Measurements from ENCODE around the gene FGD5. TPM values are rescaled to one million over a fixed set of nuclear protein-coding genes. Genes with fewer than 3 reads are reported as not detected.

Gene FGD5
- total and polyA plus RNA-seq, 9 of the 15 experiments (the other 6 are each of a cell fraction or from before 2014, with no cell fraction given) = 0.18 TPM; not detected in 8

DNA sequence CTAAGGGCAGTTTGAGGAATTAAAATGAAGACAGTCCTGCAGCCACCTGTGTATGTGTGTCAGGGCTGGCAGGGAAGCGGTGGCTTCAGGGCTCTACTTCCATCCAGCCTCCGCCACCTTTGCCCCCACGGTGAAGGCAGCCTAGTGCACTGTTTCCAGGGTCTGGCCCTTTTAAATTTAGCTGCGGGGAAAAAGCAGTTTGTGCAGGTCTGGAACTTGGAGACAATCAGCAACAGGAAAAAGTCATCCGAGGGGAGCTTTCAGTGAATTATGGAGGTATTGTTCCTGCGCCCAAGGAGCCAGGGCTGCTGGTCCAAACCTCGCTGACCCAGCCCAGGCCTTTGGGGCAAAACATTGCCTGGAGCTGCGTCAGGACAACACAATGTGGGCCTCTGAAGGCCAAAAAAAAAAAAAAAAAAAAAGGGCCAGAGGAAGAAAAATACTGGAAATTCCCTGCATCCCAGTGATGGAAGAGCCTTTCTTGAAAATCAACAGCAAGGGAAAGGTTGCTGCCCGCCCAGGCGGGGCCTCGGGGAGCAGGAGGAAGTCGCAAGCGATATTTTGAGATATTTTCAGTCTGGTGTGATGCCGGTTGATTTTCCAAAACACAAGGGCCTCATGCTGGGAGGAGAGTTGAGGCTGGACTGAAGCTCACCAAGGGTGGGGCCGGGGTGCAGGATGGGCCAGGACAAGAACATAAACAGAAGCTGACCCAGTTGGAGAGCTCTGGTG is 25.5 kb upstream of the FGD5 start:
- peaks cover 9% of the 10 kb centered on the region; the same call in 1 of the 2 replicates for H4K20me1 ChIP-seq (replicated peaks; ENCODE audit: control insufficient read depth, insufficient read depth, low read length)
- no peaks in the 10 kb centered on the region for H3K9me1 ChIP-seq (ENCODE audit: control insufficient read depth, insufficient read depth, low read length)
- no peak overlapping the region for H3K9ac ChIP-seq (ENCODE audit: insufficient read depth in 1 of 2, low read depth in 2 of 2, low read length in 2 of 2)
- under 1% methylated on average over 15 of the region's 15 CpGs for WGBS (ENCODE audit: insufficient coverage, low coverage, missing lambda C conversion rate)
- no peak overlapping the region for H3K4me3 ChIP-seq
- CTCF ChIA-PET (ENCODE audit: low intra/inter-chr PET ratio) = interaction anchor here (3.3 kb wide), 1 partner anchor 128 kb away, joined by 20 read pairs; no protein-coding TSS in a partner anchor
- H3K79me2 ChIP-seq (ENCODE audit: control insufficient read depth, insufficient read depth, low read length) = no peaks in the 10 kb centered on the region
- no TSS peak for BruUV-seq (replicated peaks)
- no peaks in the 10 kb centered on the region for H3K36me3 ChIP-seq (ENCODE audit: control insufficient read depth, insufficient read depth, low read length)
- H2AFZ ChIP-seq (ENCODE audit: low read depth, low read length) = no peak overlapping the region
- no peak overlapping the region for H3K4me2 ChIP-seq (ENCODE audit: insufficient read depth, low read length)
- no peaks in the 10 kb centered on the region; a peak in 2 of 5 replicates for H3K4me1 ChIP-seq (replicated peaks in 1 of 2; ENCODE audit: control insufficient read depth in 2 of 2, insufficient read depth in 2 of 2, low read length in 2 of 2)
- in situ Hi-C loops (cut with MboI) = no loop called here
- peaks cover 19 to 71% of the 10 kb centered on the region in 2 experiments; a peak in 3 of 5 replicates for H3K27me3 ChIP-seq (ENCODE audit: control insufficient read depth in 2 of 2, insufficient read depth in 2 of 2, low read length in 2 of 2)
- DNase-seq (ENCODE audit: extremely low read depth in 1 of 4, low spot score in 3 of 4) (no peak), ATAC-seq (no peak), FAIRE-seq (no peak)
- TF ChIP-seq ZNF140 (CRISPR knock-in tag; IDR thresholded peaks at IDR 0.05) (no peak), MTA2 (IDR thresholded peaks at IDR 0.05; ENCODE audit: low read depth) (no peak), NCOR1 (IDR thresholded peaks at IDR 0.05) (no peak), ZNF146 (CRISPR knock-in tag; IDR thresholded peaks at IDR 0.05; ENCODE audit: unreplicated experiment) (no peak), NCOA4 (IDR thresholded peaks at IDR 0.05; ENCODE audit: partially characterized antibody) (no peak), RFX5 (IDR thresholded peaks at IDR 0.05; ENCODE audit: low read depth, low read length) (no peak), PPARD (CRISPR knock-in tag; IDR thresholded peaks at IDR 0.05) (no peak)
- TF ChIP-seq, protein P1, sequence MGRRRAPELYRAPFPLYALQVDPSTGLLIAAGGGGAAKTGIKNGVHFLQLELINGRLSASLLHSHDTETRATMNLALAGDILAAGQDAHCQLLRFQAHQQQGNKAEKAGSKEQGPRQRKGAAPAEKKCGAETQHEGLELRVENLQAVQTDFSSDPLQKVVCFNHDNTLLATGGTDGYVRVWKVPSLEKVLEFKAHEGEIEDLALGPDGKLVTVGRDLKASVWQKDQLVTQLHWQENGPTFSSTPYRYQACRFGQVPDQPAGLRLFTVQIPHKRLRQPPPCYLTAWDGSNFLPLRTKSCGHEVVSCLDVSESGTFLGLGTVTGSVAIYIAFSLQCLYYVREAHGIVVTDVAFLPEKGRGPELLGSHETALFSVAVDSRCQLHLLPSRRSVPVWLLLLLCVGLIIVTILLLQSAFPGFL (CRISPR knock-in tag; IDR thresholded peaks at IDR 0.05) = no peak
- TF ChIP-seq, protein P2, sequence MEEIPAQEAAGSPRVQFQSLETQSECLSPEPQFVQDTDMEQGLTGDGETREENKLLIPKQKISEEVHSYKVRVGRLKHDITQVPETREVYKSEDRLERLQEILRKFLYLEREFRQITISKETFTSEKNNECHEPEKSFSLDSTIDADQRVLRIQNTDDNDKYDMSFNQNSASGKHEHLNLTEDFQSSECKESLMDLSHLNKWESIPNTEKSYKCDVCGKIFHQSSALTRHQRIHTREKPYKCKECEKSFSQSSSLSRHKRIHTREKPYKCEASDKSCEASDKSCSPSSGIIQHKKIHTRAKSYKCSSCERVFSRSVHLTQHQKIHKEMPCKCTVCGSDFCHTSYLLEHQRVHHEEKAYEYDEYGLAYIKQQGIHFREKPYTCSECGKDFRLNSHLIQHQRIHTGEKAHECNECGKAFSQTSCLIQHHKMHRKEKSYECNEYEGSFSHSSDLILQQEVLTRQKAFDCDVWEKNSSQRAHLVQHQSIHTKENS (CRISPR knock-in tag; IDR thresholded peaks at IDR 0.05) = no peak
- TF ChIP-seq, protein P3, sequence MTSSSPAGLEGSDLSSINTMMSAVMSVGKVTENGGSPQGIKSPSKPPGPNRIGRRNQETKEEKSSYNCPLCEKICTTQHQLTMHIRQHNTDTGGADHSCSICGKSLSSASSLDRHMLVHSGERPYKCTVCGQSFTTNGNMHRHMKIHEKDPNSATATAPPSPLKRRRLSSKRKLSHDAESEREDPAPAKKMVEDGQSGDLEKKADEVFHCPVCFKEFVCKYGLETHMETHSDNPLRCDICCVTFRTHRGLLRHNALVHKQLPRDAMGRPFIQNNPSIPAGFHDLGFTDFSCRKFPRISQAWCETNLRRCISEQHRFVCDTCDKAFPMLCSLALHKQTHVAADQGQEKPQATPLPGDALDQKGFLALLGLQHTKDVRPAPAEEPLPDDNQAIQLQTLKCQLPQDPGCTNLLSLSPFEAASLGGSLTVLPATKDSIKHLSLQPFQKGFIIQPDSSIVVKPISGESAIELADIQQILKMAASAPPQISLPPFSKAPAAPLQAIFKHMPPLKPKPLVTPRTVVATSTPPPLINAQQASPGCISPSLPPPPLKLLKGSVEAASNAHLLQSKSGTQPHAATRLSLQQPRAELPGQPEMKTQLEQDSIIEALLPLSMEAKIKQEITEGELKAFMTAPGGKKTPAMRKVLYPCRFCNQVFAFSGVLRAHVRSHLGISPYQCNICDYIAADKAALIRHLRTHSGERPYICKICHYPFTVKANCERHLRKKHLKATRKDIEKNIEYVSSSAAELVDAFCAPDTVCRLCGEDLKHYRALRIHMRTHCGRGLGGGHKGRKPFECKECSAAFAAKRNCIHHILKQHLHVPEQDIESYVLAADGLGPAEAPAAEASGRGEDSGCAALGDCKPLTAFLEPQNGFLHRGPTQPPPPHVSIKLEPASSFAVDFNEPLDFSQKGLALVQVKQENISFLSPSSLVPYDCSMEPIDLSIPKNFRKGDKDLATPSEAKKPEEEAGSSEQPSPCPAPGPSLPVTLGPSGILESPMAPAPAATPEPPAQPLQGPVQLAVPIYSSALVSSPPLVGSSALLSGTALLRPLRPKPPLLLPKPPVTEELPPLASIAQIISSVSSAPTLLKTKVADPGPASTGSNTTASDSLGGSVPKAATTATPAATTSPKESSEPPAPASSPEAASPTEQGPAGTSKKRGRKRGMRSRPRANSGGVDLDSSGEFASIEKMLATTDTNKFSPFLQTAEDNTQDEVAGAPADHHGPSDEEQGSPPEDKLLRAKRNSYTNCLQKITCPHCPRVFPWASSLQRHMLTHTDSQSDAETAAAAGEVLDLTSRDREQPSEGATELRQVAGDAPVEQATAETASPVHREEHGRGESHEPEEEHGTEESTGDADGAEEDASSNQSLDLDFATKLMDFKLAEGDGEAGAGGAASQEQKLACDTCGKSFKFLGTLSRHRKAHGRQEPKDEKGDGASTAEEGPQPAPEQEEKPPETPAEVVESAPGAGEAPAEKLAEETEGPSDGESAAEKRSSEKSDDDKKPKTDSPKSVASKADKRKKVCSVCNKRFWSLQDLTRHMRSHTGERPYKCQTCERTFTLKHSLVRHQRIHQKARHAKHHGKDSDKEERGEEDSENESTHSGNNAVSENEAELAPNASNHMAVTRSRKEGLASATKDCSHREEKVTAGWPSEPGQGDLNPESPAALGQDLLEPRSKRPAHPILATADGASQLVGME (CRISPR knock-in tag; IDR thresholded peaks at IDR 0.05) = no peak
- H3K9me3 ChIP-seq (replicated peaks; ENCODE audit: control insufficient read depth, insufficient read depth, low read depth, low read length) = no peaks in the 10 kb centered on the region
- intact Hi-C loops (cut with micrococcal nuclease) = loop anchor here (5.0 kb wide), 1 partner anchor 69 kb away; no protein-coding TSS in a partner anchor
- POLR2A ChIA-PET = interaction anchor here (0.6 to 1.9 kb wide), 6 partner anchors 9 to 162 kb away, joined by 3 to 5 read pairs (median 4); no protein-coding TSS in a partner anchor
- H3K27ac ChIP-seq (ENCODE audit: extremely low read depth, low read depth, low read length) = no peak overlapping the region

Data from K562 (cell line).